Measurements from ENCODE around the gene SLC25A47.
"Not testable (repeated sequence)": the region's sequence is repeated elsewhere in the genome, so short reads cannot be mapped to it uniquely, and the experiment has no call there.

The SLC25A47 gene

GRCh38 chr14:100285913-100286400, 37.2 kb upstream of the SLC25A47 start:
- TF ChIP-seq CTCF (IDR thresholded peaks at IDR 0.05; ENCODE audit: control insufficient read depth, insufficient read depth, low read depth, low read length, missing control alignments) = no peak
- DNase-seq (ENCODE audit: low read depth) = no peak
- H3K4me3 ChIP-seq (ENCODE audit: control insufficient read depth, low read depth, low read length) = peak overlapping the region; percentile 66

GRCh38 chr14:100286484-100287191, 36.5 kb upstream of the SLC25A47 start:
- DNase-seq (ENCODE audit: low read depth) = no peak
- TF ChIP-seq CTCF (IDR thresholded peaks at IDR 0.05; ENCODE audit: control insufficient read depth, insufficient read depth, low read depth, low read length, missing control alignments) = no peak
- no peak overlapping the region for H3K4me3 ChIP-seq (ENCODE audit: control insufficient read depth, low read depth, low read length)

GRCh38 chr14:100287202-100287997, 35.7 kb upstream of the SLC25A47 start:
- H3K4me3 ChIP-seq (ENCODE audit: control insufficient read depth, low read depth, low read length) = no peak overlapping the region
- no peak for TF ChIP-seq CTCF (IDR thresholded peaks at IDR 0.05; ENCODE audit: control insufficient read depth, insufficient read depth, low read depth, low read length, missing control alignments)
- DNase-seq (ENCODE audit: low read depth) = no peak

DNA sequence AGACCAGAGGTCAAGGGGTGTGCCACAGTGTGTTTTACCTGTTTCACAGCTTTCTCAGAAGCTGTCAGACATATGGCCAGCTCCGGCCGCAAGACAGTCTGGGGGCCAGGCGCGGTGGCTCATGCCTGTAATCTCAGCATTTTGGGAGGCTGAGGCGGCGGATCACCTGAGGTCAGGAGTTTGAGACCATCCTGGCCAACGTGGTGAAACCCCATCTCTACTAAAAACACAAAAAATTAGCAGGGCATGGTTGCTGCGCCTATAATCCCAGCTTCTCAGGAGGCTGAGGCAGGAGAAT, 35.2 kb upstream of the SLC25A47 start:
- H3K4me3 ChIP-seq (ENCODE audit: control insufficient read depth, low read depth, low read length); DNase-seq (ENCODE audit: low read depth): not testable (repeated sequence)

DNA sequence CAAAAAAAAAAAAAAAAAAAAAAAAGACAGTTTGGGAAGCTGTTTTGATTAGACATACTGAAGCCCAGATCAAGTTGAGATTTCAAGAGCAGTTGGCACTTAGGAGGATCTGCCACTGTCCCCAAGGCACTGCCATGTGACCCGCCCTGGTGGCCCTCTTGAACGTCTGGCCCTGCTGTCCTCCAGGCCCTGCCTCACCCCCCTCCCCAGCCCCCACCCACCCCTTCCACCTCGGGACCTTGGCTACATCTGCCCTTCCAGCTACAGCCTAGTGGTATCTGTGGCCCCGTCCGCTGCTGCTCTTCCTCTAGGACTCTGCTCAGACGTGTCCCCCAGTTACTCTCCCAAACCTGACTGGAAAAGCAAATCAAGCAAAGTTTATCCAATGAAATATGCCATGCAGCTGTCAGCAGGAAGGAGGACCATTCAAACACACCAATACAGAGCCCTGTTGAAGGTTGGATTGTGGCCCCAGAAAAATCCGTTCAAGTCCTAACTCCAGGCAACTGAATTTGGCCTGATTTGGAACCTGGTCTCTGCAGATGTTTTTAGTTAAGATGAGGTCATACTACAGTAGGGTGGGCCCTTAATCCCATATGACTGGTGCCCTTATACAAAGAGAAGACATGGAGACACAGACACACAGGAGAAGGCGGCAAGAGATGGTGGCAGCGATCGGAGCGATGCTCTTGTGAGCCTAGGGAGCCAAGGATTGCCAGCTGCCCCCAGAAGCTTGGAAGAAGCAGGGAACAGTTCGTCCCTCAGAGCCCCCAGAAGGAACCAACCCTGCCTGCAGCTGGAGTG, 34.6 kb upstream of the SLC25A47 start:
- H3K4me3 ChIP-seq (ENCODE audit: control insufficient read depth, low read depth, low read length) = no peak overlapping the region
- DNase-seq (ENCODE audit: low read depth) = no peak
- no peak for TF ChIP-seq CTCF (IDR thresholded peaks at IDR 0.05; ENCODE audit: control insufficient read depth, insufficient read depth, low read depth, low read length, missing control alignments)

- H3K4me3 ChIP-seq (ENCODE audit: control insufficient read depth, low read depth, low read length) = no peak overlapping the region
- TF ChIP-seq CTCF (IDR thresholded peaks at IDR 0.05; ENCODE audit: control insufficient read depth, insufficient read depth, low read depth, low read length, missing control alignments) = no peak
- DNase-seq (ENCODE audit: low read depth) = no peak
Measured at GRCh38 chr14:100289916-100290606, 33.1 kb upstream of the SLC25A47 start.
